OCI-LY7 (cell line): ENCODE measurements around the gene NDUFAB1. TPM values are rescaled to one million over a fixed set of nuclear protein-coding genes. Genes with fewer than 3 reads are reported as not detected.

Experiments
- BruUV-seq: library from RNA; stranded (reverse); fragments of 400-500 nt; replicated peaks from 2 replicates; lab custom pipeline; 2021; lab: Mats Ljungman, UMichigan
- CTCF ChIA-PET: fragments of 300-600 bp; sonication (Branson Sonifier 250); formaldehyde crosslinking; loops from one replicate; lab custom pipeline; 2022; ENCODE audit warnings: antibody characterized with exemption; ENCODE audit not compliant: unreplicated experiment; lab: Charles Lee
- POLR2A ChIA-PET: fragments of 300-600 bp; sonication (Branson Sonifier 250); formaldehyde crosslinking; loops from one replicate; lab custom pipeline; 2022; ENCODE audit warnings: antibody characterized with exemption; lab: Charles Lee
- DNase-seq: peaks from one replicate; pipeline ENCODE4 v3.0.0-alpha.2; 2015; ENCODE audit warnings: low spot score
- H2AFZ ChIP-seq: fragments of 200-600 bp; sonication (generic), shearing (Covaris generic); 2 replicates; pipeline ENCODE4 v1.6.1; 2014; ENCODE audit warnings: mild to moderate bottlenecking, antibody characterized with exemption, low read length, moderate library complexity
- H3K27ac ChIP-seq: fragments of 200-600 bp; sonication (generic); 2 replicates; pipeline ENCODE4 v1.5.1; 2014; ENCODE audit warnings: mixed run types, low read depth, mild to moderate bottlenecking, moderate library complexity, low read length, inconsistent platforms; ENCODE audit not compliant: poor library complexity, severe bottlenecking
- H3K36me3 ChIP-seq: fragments of 200-600 bp; sonication (generic); 2 replicates; pipeline ENCODE4 v1.6.1; 2014; ENCODE audit warnings: mild to moderate bottlenecking, antibody characterized with exemption, low read length, moderate library complexity, mixed read lengths; ENCODE audit not compliant: insufficient read depth
- H3K4me1 ChIP-seq: fragments of 200-600 bp; sonication (generic); 2 replicates; pipeline ENCODE4 v1.5.1; 2014; ENCODE audit warnings: mild to moderate bottlenecking, low read length; ENCODE audit not compliant: insufficient read depth, poor library complexity, severe bottlenecking
- H3K4me2 ChIP-seq: fragments of 200-600 bp; sonication (generic); 2 replicates; pipeline ENCODE4 v1.6.1; 2014; ENCODE audit warnings: mild to moderate bottlenecking, low read length
- H3K4me3 ChIP-seq: fragments of 200-600 bp; sonication (generic); 2 replicates; pipeline ENCODE4 v1.5.1; 2014; ENCODE audit warnings: mild to moderate bottlenecking, low read depth, low read length; ENCODE audit not compliant: poor library complexity, severe bottlenecking
- H3K79me2 ChIP-seq: fragments of 200-600 bp; sonication (generic); 2 replicates; pipeline ENCODE4 v1.6.1; 2016; ENCODE audit warnings: low read depth, mild to moderate bottlenecking, low read length, moderate library complexity, mixed read lengths; ENCODE audit not compliant: insufficient read depth
- H3K9me2 ChIP-seq: fragments of 200-600 bp; sonication (generic); 2 replicates; pipeline ENCODE4 v1.6.1; 2016; ENCODE audit warnings: mild to moderate bottlenecking, low read length, mixed read lengths; ENCODE audit not compliant: insufficient read depth
- H3K9me3 ChIP-seq: fragments of 200-600 bp; sonication (generic); 2 replicates; pipeline ENCODE4 v1.6.1; 2014; ENCODE audit warnings: mild to moderate bottlenecking, mixed run types, low read length, mixed read lengths
- H4K20me1 ChIP-seq: fragments of 200-600 bp; sonication (generic); 2 replicates; pipeline ENCODE4 v1.6.1; 2014; ENCODE audit warnings: mild to moderate bottlenecking, antibody characterized with exemption, low read length, moderate library complexity, mixed read lengths; ENCODE audit not compliant: insufficient read depth
- EZH2phosphoT487 ChIP-seq: fragments of 200-600 bp; sonication (generic); IDR thresholded peaks from 2 replicates; pipeline ENCODE4 v1.6.1; 2018; ENCODE audit warnings: low read depth, borderline replicate concordance, mild to moderate bottlenecking, mixed run types, antibody characterized with exemption, low read length, moderate library complexity, mixed read lengths
- intact Hi-C: fragments of 100-400 bp; cut with micrococcal nuclease; formaldehyde crosslinking; loops from one replicate; pipeline ENCODE4 v1.10.0; 2022; ENCODE audit not compliant: unreplicated experiment
- total RNA-seq, 2 experiments: library from RNA; depleted of rRNA in 1 of 2; stranded (reverse); fragments of >200 nt in 1 of 2; shearing (Covaris generic) in 1 of 2; gene quantifications; 2 replicates each; pipeline ENCODE4 v1.2.3, GENCODE V29; 2014 to 2022
- TF ChIP-seq, protein P1 (sequence below): fragments of 200-600 bp; sonication (generic); conservative IDR thresholded peaks from 2 replicates; pipeline ENCODE4 v1.5.1; 2014; ENCODE audit warnings: mild to moderate bottlenecking, antibody characterized with exemption, low read length, moderate library complexity, mixed read lengths

NDUFAB1 gene
- total RNA-seq, 2 experiments from 2014 or later, result 149 to 159 TPM

- peaks cover 87% of the 10 kb centered on the region for H3K36me3 ChIP-seq
- no peaks in the 10 kb centered on the region for H3K4me1 ChIP-seq
- H3K79me2 ChIP-seq, result peaks cover 12% of the 10 kb centered on the region; the same call in 1 of the 2 replicates
- ChIA-PET CTCF (no interaction called here), POLR2A (no interaction called here)
- no peaks in the 10 kb centered on the region for H4K20me1 ChIP-seq
- BruUV-seq, result no TSS peak
- no peak overlapping the region for H2AFZ ChIP-seq
- DNase-seq, result no peak
- no peak overlapping the region for H3K4me2 ChIP-seq
- intact Hi-C loops, result no loop called here
- no peak overlapping the region for H3K4me3 ChIP-seq
- no peaks in the 10 kb centered on the region for H3K9me2 ChIP-seq
- no peak for TF ChIP-seq EZH2phosphoT487
- TF ChIP-seq, protein P1, sequence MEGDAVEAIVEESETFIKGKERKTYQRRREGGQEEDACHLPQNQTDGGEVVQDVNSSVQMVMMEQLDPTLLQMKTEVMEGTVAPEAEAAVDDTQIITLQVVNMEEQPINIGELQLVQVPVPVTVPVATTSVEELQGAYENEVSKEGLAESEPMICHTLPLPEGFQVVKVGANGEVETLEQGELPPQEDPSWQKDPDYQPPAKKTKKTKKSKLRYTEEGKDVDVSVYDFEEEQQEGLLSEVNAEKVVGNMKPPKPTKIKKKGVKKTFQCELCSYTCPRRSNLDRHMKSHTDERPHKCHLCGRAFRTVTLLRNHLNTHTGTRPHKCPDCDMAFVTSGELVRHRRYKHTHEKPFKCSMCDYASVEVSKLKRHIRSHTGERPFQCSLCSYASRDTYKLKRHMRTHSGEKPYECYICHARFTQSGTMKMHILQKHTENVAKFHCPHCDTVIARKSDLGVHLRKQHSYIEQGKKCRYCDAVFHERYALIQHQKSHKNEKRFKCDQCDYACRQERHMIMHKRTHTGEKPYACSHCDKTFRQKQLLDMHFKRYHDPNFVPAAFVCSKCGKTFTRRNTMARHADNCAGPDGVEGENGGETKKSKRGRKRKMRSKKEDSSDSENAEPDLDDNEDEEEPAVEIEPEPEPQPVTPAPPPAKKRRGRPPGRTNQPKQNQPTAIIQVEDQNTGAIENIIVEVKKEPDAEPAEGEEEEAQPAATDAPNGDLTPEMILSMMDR, result no peak
- no peak overlapping the region for H3K27ac ChIP-seq
- no peaks in the 10 kb centered on the region for H3K9me3 ChIP-seq
Observed at GRCh38 chr16:23629516-23629915, 33.4 kb upstream of the NDUFAB1 start.

GRCh38 chr16:23624092-23624491 lies 28.0 kb upstream of the NDUFAB1 start:
- no peak for DNase-seq
- H4K20me1 ChIP-seq, result no peaks in the 10 kb centered on the region
- no TSS peak for BruUV-seq
- no peaks in the 10 kb centered on the region for H3K4me1 ChIP-seq
- H2AFZ ChIP-seq, result no peak overlapping the region
- no peak overlapping the region for H3K4me3 ChIP-seq
- H3K36me3 ChIP-seq, result peaks cover 89% of the 10 kb centered on the region
- H3K4me2 ChIP-seq, result no peak overlapping the region
- POLR2A ChIA-PET, result no interaction called here
- no peaks in the 10 kb centered on the region for H3K9me2 ChIP-seq
- H3K9me3 ChIP-seq, result no peaks in the 10 kb centered on the region
- no peak overlapping the region for H3K27ac ChIP-seq
- CTCF ChIA-PET, result no interaction called here
- H3K79me2 ChIP-seq, result no peaks in the 10 kb centered on the region
- no peak for TF ChIP-seq EZH2phosphoT487
- TF ChIP-seq, protein P1, result no peak
- intact Hi-C loops, result no loop called here

DNA sequence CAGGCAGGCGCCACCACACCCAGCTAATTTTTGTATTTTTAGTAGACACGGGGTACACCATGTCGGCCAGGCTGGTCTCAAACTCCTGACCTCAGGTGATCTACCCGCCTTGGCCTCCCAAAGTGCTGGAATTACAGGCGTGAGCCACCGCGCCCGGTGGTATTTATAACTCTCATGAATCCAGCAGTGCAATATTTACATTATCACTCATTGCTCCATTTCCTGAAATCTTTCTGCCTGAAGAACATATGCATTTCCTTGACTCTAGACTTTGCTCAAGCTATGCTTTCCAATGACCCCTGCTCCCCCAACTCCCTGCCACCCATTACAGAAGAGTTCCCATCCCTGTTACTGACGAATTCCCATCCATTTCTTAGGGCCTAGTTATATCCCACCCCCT lies 19.7 kb upstream of the NDUFAB1 start:
- ChIA-PET CTCF (no interaction called here), POLR2A (no interaction called here)
- DNase-seq, result no peak
- H4K20me1 ChIP-seq, result no peaks in the 10 kb centered on the region
- H3K4me3 ChIP-seq, result no peak overlapping the region
- H3K9me3 ChIP-seq, result no peaks in the 10 kb centered on the region
- no peak overlapping the region for H3K27ac ChIP-seq
- intact Hi-C loops, result no loop called here
- no peak overlapping the region for H3K4me2 ChIP-seq
- no peak overlapping the region for H2AFZ ChIP-seq
- H3K4me1 ChIP-seq, result no peaks in the 10 kb centered on the region
- peaks cover 83% of the 10 kb centered on the region for H3K36me3 ChIP-seq
- no peaks in the 10 kb centered on the region for H3K79me2 ChIP-seq
- H3K9me2 ChIP-seq, result no peaks in the 10 kb centered on the region
- TF ChIP-seq, protein P1, result no peak
- TF ChIP-seq EZH2phosphoT487, result no peak
- BruUV-seq, result no TSS peak
